Stimulated activated CD4-positive, alpha-beta T cell treated with anti-CD3 and anti-CD28 coated beads, Interleukin-2, amount 100 ng/mL, for 24 hours (primary cell): ENCODE results near the gene INPP5E.

Experiments used
- DNase-seq, 2 donors: peaks; one replicate each; pipeline ENCODE4 v3.0.0-alpha.2; 2020

Gene INPP5E

GRCh38 chr9:136445799-136446198 is 6.2 kb upstream of the INPP5E start:
- DNase-seq = no peak

GRCh38 chr9:136444102-136444501 is 4.5 kb upstream of the INPP5E start:
- DNase-seq = no peak

GRCh38 chr9:136443687-136444086 is 4.0 kb upstream of the INPP5E start:
- DNase-seq = no peak

- no peak for DNase-seq
These were observed 3.4 kb upstream of the INPP5E start for GRCh38 chr9:136443087-136443486.

GRCh38 chr9:136442265-136442664 is 2.6 kb upstream of the INPP5E start:
- DNase-seq = no peak

- no peak for DNase-seq
These were observed 2.1 kb upstream of the INPP5E start for GRCh38 chr9:136441681-136442245.

- no peak for DNase-seq
These were observed 1.6 kb upstream of the INPP5E start for GRCh38 chr9:136441191-136441680.

GRCh38 chr9:136438548-136439480 is 831 bp downstream of the INPP5E start:
- DNase-seq = peak; percentile 67 to 71

GRCh38 chr9:136437839-136438547 is 1.7 kb downstream of the INPP5E start:
- no peak for DNase-seq

GRCh38 chr9:136437430-136437829 is 2.2 kb downstream of the INPP5E start:
- no peak for DNase-seq

GRCh38 chr9:136436055-136436634 is 3.5 kb downstream of the INPP5E start:
- DNase-seq = no peak

GRCh38 chr9:136434580-136435169 is 5.0 kb downstream of the INPP5E start:
- DNase-seq = no peak

GRCh38 chr9:136433849-136434579 is 5.6 kb downstream of the INPP5E start:
- no peak for DNase-seq

- no peak for DNase-seq
These were observed 6.5 kb downstream of the INPP5E start for GRCh38 chr9:136433043-136433715.

GRCh38 chr9:136432591-136432990 is 7.1 kb downstream of the INPP5E start:
- no peak for DNase-seq

GRCh38 chr9:136431782-136432350 is 7.8 kb downstream of the INPP5E start:
- no peak for DNase-seq

- DNase-seq = no peak
These were observed 8.9 kb downstream of the INPP5E start for GRCh38 chr9:136430588-136431234.

GRCh38 chr9:136429683-136430491 is 9.8 kb downstream of the INPP5E start:
- no peak for DNase-seq

- no peak for DNase-seq
These were observed 10.5 kb downstream of the INPP5E start for GRCh38 chr9:136429075-136429628.
